GM19351 (cell line): Measurements from ENCODE around the gene RNF123.

Source experiments
- ATAC-seq: cut with Tn5 transposase; IDR thresholded peaks from one replicate; pipeline ENCODE4 v1.9.1; 2021; ENCODE audit warnings: mild to moderate bottlenecking, moderate library complexity; ENCODE audit not compliant: unreplicated experiment

Gene RNF123

DNA sequence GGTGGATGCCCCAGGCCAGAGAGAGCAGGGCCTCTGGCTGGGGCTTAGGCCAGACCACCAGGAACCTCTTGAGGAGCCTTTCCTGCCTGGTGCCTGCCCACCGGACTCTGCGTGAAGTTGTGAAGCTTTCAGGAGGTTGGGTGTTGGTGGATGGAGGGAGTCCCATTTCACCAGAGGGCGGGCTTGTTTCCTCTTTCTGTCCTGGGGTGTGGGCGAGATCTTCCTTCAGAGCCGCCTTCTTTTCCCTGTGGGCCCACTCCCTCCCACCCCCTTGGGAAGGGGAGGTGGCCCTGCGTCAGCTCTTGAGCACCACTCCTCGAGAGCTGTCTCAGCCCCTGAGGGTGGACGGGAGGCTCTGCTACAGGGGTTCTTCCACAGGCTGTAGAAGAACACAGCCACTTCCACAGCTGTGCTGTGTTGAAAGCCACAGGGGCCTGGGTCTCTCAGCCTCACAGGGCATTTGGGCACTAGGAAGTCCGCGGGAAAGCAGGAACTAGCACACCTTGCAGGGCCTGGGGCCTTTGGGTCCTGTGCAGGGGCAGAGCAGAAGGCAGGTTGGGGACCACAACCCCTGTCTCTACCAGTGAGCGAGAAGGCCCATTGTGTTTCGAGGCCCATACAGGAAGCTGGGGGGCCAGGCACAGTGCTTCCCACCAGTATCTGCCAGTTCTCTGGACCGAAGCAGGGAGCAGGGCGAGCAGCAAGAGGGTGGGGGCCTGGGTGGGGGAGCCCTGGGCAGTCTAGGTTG is 28.0 kb downstream of the RNF123 start:
- ATAC-seq = no peak

DNA sequence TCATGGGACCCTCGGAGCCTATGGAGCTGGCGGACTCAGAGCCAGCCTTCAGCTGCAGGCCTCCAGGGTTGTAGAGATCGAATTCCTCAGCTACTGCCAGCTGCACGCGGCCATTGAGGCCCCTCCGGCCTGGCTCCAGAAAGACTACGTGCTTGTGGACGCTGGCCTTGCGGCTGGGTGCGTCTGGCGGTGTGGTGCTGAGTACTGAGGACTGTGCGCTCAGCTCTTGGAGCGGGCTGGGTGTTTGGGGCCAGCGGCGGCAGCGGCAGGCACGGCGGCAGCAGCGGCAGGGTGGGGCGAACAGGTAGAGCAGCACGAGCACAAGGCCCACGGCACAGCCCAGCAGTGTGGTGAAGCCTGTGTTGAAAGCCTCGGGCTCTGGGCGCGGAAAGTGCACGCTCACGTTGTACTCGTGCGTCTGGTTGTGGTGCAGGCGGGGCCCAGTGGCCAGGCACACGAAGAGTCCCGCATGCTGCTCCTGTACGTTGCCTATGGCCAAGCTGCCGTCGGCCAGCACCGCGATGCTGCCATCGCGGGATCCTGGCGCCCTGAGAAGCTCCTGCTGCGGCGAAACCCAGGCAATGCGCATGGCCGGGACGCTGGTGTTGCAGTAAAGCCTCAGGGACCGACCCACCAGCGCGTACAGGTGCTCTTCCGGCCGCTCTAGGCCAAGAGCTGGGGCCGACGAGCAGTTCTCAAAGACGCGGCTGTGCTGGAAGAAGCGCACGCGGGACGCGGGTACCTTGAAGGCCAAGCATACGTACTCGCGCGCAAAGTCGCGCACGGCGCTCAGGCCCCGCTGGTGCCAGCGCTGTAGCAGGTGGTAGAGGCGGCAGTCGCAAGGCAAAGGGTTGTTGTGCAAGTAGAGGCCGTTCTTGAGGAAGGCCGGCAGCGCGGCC is 28.9 kb downstream of the RNF123 start:
- ATAC-seq = no peak

DNA sequence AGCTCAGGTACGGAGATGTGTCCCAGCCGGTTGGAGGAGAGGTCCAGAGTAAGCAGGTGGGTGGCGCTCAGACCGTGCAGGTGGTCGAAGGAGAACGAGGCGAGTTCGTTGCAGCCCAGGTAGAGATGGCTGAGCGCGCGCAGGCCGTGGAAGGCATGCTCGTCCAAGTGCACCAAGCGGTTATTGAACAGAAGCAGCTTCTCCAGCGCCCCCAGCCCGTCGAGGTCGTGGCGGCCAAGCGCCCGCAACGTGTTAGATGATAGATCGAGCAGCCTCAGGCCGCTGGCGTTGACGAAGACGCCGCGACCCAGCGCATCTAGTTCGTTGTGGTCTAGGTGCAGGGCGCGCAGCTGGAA is 29.5 kb downstream of the RNF123 start:
- no peak for ATAC-seq

DNA sequence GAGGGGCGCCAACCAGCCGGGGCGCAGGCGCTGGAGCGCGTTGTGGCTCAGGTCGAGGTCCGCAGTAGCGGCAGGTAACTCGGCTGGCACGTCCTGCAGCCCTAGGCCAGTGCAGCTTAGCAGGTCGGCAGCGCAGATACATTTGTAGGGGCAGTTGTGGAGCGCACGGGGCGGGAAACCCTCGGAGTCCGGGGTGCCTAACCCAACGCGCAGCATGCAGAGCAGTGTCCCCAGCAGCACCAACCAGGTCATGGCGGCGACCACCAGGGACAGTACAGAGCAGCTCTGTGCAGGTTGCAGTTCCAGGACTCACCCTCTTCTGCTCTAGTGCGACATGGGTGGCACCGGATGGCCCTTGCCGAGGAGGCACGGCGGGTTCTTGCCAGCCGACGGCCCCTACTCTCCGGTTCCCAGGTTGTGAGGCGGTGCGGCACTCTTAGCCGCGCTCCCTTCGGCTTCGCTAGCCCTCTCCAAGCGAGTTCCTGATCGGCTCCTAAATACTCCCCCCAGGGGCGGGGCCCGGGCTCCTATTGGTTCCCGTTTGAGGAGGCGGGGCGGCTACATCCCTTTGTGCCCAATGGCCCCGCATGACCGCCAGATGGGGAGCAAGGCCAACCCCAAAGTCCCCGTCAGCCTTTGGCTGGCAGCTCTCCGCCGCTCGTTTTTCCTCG is 30.0 kb downstream of the RNF123 start, which contains the start of gene AMIGO3:
Gene AMIGO3 (minus strand): TSS at position 471 of the 671 bp plus-strand sequence. CDS start 219 bp downstream, at position 252.
- ATAC-seq = peak; percentile 50

DNA sequence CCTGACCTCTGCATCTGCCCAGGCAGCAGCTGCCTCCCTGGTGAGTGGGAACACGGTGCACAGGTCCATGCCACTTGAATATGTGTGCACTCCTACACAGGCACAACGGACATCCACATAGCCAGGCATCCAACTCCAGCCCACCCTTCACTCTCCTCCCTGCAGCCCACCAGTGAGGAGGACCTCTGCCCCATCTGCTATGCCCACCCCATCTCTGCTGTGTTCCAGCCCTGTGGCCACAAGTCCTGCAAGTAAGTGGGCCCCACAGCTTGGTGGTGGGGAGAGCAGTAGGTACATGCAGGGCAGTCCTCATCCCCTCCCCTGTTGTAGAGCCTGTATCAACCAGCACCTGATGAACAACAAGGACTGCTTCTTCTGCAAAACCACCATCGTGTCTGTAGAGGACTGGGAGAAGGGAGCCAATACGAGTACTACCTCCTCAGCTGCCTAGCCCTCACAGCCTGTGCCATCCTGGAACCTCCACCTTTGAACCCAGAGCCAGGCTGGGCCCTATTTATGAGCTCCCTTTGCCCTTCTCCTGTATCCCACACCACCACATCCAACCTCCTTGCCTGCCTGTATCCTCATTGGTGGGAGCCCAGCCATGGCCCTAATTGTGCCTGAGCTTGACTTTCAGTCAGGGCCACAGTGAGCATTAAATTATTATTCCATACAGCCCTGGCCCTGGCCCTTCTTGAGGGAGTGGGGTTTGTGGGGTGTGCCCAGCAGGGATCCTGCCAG is 31.7 kb downstream of the RNF123 start:
- no peak for ATAC-seq

DNA sequence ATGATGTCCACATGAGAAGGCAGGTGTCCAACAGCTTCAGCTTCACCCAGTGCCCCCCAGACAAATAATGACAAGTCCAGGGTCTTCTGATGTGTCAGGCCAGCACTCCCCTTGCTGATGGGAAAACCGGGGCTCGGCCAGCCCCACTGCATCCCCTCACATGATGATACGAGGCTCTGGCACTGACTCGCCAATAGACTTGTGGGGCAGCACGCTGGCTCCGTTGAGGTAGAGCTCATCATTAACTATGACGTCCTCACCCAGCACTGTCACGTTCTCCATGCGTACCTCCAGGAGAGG is 32.2 kb downstream of the RNF123 start:
- ATAC-seq = no peak

DNA sequence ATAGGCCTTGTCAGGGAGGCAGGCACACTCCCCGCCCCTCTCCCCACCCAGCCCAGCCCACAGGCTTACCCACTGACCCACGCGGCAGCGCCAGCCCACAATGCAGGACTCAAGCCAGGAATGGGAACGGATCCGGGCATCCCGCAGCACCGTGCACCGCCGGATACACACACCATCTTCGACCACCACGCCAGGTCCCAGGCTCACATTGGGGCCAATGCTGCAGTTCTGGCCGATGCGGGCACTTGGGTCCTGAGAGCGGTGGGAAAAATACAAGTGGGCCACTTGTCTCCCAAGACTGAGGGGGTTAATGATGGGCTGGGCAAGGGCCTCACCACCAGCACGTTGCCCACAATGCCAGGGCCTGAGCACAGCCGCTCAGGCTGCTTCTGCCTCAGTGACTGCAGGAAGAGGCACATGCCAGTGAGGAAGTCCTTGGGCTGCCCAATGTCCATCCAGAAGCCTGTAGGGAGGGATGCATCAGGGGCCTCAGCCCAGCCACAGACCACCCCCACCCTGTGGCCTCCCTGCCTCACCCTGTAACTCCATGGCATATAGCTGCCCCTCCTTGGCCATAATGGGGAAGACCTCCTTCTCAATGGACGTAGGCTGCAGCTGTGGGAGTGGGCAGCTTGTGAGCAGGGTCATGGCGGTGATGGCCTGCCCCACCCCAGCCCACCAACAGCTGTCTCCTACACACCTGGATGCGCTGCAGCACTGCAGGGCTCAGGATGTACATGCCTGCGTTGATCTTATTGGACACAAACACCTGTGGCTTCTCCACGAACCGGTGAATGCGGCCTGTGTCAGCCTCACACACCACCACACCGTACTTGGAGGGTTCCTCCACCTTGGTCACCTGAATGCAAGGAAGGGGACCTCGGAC is 32.8 kb downstream of the RNF123 start:
- no peak for ATAC-seq

DNA sequence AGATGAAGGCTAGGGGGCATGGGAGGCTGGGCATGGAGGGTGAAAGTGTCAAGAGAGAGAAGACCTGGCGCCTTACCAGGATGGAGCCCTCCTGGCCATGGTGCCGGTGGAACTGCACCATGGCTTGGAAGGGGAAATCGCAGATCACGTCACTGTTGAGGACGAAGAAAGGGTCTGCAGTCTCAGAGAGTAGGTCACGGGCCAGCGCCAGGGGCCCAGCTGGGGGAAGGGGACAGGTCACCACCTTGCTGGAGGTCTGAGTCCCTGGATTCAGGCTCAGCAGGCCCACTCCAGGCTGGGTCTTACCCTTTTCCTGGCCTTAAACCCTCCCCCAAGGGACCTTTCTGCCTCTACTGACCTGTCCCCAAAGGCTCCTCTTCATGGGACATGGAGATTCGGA is 33.5 kb downstream of the RNF123 start:
- ATAC-seq = no peak

DNA sequence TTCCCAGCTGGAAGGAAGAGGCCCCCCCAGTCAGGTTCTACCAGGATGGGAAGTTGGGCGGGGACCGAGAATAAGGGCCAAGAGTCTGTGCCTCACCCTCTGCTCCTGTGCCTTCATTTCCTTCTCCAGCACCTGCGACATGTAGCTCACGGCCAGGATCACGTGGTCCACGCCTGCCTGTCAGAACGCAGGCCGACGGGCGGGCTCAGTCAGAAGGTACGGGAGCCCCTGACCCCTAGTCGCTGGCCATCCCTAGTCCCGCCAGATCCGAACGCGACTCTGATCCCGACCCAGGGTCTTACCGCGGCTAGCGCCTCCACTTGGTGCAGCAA is 33.9 kb downstream of the RNF123 start:
- ATAC-seq = no peak

DNA sequence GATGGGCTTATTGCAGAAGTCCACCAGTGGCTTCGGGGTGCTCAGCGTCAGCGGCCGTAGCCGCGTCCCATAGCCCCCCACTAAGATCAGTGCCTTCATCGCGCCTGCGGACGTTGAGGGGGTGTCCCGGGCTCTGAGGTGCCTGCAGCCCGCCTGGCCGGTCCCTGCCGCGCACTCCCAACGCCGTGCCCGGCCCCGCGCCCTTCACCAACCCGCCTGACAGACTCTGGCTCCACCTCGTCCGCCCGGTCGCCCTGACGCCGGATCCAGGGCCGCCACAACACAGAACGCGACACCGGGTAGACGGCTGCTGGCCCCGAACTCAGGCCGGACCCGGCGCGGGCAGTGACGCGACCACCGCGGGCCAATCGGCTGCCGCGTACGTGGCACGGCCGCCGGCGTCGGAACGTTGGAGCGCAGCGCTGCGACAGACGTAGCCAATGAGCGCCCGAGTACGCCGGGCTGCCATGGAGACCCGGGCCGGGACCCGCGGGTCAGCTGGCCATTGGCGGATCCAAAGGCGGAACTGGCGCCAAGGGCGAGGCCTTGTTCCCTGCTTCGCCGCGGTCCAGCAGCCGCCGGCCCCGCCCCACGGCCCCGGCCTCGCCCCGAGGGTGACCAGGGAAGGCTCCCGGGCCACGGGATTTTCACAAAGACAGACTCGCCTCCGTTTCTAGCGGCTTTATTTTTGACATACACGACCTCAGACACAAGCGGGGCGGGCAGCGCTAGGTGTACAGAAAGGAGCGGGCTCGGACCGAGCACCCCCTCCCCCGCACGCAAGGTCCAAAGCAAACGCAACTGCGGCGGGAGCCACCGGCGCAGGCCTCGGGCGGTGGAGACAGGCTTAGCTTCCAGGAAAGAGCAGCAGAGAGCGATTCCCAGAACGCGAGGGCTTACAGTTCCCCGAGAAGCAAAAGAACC is 34.5 kb downstream of the RNF123 start, which contains the start of gene GMPPB:
Gene GMPPB (minus strand): TSS at position 324 of the 924 bp plus-strand sequence. CDS start 225 bp downstream, at position 99.
- ATAC-seq = peak; percentile 74

DNA sequence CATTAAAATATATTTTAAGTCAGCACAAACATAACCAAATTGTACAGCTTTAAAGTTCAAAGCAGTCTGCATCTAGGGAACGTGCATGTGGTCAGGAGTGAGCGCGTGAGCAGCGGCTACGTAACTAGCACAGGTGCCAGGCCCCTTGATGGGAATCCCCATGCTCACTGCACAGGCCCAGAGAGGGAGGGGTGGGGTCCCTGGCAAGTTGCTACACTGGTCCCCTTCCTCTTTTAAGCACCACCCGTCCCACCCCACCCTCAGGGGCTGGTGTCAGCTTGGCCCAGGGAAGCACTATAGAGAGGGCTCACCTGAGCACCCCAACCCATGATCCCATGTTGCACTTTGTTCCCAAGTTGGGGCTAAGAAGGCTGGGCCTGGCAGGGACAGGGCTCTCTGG is 35.2 kb downstream of the RNF123 start:
- ATAC-seq = no peak

DNA sequence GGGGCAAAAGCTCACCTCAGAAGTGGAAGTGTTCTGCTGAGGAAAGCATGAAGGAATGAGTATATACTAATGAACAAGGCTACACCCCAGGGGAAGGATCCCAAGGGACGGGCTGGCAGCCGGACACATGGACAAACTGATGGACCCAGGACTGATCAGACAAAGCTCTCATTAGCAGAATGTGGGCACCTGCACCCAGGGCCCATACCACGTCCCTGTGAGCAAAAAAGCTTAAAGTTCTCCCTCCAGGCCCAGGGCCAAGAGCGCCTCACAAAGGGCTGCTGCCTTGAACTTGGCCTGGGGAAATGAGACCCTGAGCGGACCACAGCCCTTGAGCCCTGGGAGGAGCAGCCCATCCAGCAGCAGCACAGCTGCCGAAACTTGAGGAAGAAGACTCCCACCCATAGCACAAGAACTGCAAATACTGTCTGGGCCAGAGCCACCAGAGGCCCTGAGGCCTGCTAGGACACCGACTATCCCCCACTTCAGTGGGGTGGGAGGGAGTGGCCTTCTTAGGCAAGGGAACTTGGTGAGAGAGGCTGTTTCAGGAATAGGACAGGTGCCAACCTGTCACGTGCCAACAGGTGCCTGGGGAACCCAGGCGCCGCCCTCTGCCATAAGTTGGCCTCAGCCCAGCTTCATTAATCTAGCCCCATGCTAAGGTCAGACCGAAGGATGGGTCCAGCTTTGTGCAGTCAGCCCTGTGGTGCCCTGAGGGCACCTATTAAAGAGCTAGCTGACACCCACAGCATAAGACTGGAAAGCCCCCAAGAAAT is 36.7 kb downstream of the RNF123 start:
- ATAC-seq = no peak

DNA sequence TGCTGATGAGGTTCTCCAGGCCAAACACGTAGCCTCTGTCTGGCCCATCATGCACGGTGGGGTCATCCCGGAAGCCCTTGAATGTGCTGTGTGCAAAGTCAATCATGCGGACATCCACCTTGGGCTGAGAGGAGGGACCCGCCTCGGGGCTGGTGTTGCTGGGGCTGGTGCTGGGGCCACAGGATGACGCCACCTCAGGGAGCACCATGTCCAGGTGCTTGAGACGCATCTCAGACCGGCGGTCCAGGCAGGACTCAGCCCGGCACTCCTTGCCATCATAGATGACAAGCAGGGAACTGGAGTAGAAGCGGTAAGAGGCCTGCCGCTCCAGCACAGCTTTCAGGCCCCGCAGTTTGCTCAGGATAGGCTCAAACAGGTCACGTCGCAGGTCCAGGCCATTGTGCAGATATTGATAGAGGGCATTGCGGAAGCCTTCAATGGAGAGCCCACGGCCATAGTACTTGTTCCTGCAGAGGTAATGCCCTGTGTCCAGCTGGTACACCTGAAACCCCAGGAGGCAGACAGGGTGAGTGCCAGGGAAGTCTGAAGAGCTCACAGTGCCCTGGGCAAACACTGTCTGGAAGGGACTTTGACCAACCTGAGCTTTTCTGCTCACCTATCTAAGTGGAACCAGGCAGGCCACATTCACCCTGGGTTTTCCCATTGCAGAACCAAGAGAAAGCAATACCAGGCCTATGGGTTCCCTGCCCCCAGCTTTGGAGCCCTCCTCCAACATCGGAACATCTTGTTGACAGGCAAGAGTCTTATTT is 38.0 kb downstream of the RNF123 start:
- no peak for ATAC-seq

DNA sequence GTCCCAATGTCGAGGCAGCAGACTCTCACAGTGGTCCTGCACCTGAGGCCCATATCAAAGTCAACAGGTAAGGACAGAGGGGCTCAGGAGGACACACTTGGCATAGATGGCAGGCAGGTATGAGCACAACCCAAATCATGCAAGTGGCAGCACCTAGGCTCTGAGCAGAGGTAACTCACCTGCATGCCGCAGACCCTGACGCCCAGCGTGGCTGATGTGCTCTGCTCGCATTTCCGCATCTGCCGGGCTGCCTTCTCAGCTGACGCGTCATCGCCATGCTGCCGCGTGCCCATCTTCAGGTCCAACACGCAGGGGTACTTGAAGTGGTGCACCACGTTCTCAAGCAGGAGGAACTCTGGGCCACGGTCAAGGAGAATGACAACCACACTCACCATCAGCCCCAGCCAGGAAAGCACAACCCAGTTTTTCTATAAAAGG is 38.6 kb downstream of the RNF123 start:
- ATAC-seq = no peak

DNA sequence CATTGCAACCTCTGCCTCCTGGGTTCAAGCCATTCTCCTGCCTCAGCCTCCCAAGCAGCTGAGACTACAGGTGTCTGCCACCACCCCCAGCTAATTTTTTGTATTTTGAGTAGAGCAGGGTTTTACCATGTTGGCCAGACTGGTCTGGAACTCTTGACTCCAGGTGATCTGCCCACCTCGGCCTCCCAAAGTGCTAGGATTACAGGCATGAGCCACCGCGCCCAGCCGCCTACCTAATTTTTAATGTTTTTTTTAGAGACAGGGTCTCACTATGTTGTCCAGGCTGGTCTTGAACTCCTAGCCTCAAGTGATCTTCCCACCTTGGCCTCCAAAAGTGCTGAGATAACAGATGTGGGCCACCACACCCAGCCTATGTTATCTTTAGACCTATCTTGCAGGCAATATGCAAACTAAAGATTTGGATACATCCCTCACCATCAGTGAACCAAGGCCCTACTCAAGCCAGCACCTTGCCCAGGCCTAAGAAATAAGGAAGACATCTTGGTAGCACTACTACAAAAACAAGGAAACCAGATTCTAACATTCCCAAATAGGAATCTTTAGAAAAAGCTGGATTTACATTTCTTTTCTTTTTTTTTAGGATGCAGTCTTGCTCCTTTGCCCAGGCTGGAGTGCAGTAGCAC is 40.7 kb downstream of the RNF123 start:
- ATAC-seq = no peak

DNA sequence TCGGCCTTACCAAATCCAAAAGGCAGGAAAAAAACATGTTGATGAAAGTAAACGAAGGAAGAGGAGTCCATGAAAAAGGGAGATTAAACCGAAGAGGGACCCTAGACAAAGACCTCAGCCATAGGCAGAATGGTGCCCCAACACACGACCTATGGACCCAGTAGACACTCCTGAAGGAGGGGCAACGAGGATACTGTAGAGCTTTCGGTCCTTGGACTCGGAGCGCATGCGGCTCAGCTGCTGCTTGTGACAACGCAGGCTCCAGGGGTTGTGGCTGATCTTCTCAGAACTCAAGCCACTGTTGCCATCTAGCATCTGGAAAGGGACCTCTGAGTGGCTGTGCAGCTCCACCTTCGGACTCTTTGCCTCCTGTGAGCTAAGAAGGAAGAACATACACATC is 43.2 kb downstream of the RNF123 start:
- ATAC-seq = no peak

DNA sequence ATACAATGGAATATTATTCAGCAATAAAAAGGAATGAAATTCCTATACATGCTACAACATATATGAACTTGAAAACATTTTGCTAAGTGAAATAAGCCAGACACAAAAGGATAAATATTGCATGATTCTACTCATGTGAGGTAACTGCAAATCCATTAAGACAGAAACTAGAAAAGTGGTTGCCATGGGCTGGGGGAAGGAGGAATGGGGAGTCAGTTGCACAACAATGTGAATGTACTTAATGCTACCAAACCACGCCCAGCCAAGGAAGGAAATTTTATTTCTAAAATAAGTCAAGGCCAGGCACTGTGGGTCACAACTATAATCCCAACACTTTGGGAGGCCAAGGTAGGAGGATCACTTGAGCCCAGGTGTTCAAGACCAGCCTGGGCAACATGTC is 44.2 kb downstream of the RNF123 start:
- no peak for ATAC-seq
